GM12878 (cell line): ENCODE data around the gene MBOAT2. TPM values are rescaled to one million over a fixed set of nuclear protein-coding genes. Genes with fewer than 3 reads are reported as not detected.
A peak's percentile ranks its signal among the peaks of the same experiment; 100 is the strongest.

Experiments
- ATAC-seq: fragments of 200-7000 bp; cut with Tn5 transposase; 3 replicates; pipeline ENCODE4 v1.9.1; 2020; ENCODE audit warnings: mild to moderate bottlenecking, moderate library complexity
- BruUV-seq: library from RNA; stranded (reverse); fragments of 400-500 nt; replicated peaks from 2 replicates; lab custom pipeline; 2021; lab: Mats Ljungman, UMichigan
- CTCF ChIA-PET: fragments of 300-600 bp; sonication (Branson Sonifier 250); formaldehyde crosslinking; extraction: SDS; loops from one replicate; lab custom pipeline; 2021; ENCODE audit warnings: inconsistent platforms; lab: Yijun Ruan, JAX
- POLR2A ChIA-PET: fragments of 350-600 bp; formaldehyde crosslinking; extraction: SDS; loops from one replicate; lab custom pipeline; 2021; ENCODE audit warnings: inconsistent platforms; lab: Charles Lee
- RAD21 ChIA-PET: fragments of 300-600 bp; sonication (Branson Sonifier 250); formaldehyde crosslinking; loops from one replicate; lab custom pipeline; 2023; ENCODE audit warnings: antibody characterized with exemption; ENCODE audit not compliant: unreplicated experiment; lab: Charles Lee
- SMC1A ChIA-PET: fragments of 300-600 bp; sonication (Branson Sonifier 250); formaldehyde crosslinking; loops from one replicate; lab custom pipeline; 2023; ENCODE audit not compliant: unreplicated experiment, uncharacterized antibody; lab: Charles Lee
- DNase-seq: peaks from one replicate; pipeline ENCODE4 v3.0.0-alpha.2; 2011; ENCODE audit warnings: low read depth, low spot score
- FAIRE-seq: peaks from 3 replicates; lab custom pipeline; 2011; peaks lifted over from hg19 to GRCh38; lab: Jason Lieb, UNC
- H2AFZ ChIP-seq: 2 replicates; pipeline ENCODE4 v1.6.0; 2011; ENCODE audit warnings: low read depth, low read length, control low read depth; ENCODE audit not compliant: control insufficient read depth
- H3K27ac ChIP-seq: 2 replicates; pipeline ENCODE4 v1.5.1; 2011; ENCODE audit warnings: control low read depth; ENCODE audit not compliant: control insufficient read depth, insufficient read depth
- H3K27me3 ChIP-seq, 2 experiments: replicated peaks in 1 of 2; 2 replicates each; pipeline versions ENCODE4 v1.6.0 to v1.6.1; 2011; ENCODE audit warnings: low read length in 1 of 2; ENCODE audit not compliant: control insufficient read depth in 2 of 2, insufficient read depth in 2 of 2
- H3K36me3 ChIP-seq, 2 experiments: 2 replicates each; pipeline ENCODE4 v1.5.1; 2011; ENCODE audit warnings: low read length in 1 of 2; ENCODE audit not compliant: control insufficient read depth in 2 of 2, insufficient read depth in 2 of 2
- H3K4me1 ChIP-seq: 2 replicates; pipeline ENCODE4 v1.6.1; 2011; ENCODE audit warnings: mild to moderate bottlenecking, low read length, moderate library complexity, mixed read lengths; ENCODE audit not compliant: control insufficient read depth, insufficient read depth
- H3K4me2 ChIP-seq: 2 replicates; pipeline ENCODE4 v1.6.0; 2011; ENCODE audit warnings: control low read depth; ENCODE audit not compliant: control insufficient read depth, insufficient read depth
- H3K4me3 ChIP-seq: fragments of 200-600 bp; sonication (generic); 2 replicates; pipeline ENCODE4 v1.5.1; 2016
- H3K79me2 ChIP-seq: 2 replicates; pipeline ENCODE4 v1.6.0; 2011; ENCODE audit warnings: low read length; ENCODE audit not compliant: control insufficient read depth, insufficient read depth
- H3K9ac ChIP-seq: 2 replicates; pipeline ENCODE4 v1.8.0; 2011; ENCODE audit warnings: low read length, control low read depth, mixed read lengths; ENCODE audit not compliant: control insufficient read depth, insufficient read depth
- H3K9me3 ChIP-seq: replicated peaks from 3 replicates; pipeline ENCODE4 v1.5.1; 2011; ENCODE audit warnings: mild to moderate bottlenecking, low read length; ENCODE audit not compliant: control insufficient read depth, insufficient read depth
- H4K20me1 ChIP-seq: 2 replicates; pipeline ENCODE4 v1.6.0; 2011; ENCODE audit not compliant: control insufficient read depth, insufficient read depth
- ATF7 ChIP-seq: fragments of 450-650 bp; IDR thresholded peaks from 2 replicates; pipeline ENCODE4 v1.6.1; 2016; ENCODE audit warnings: low read depth, mild to moderate bottlenecking
- GATAD2B ChIP-seq: fragments of 450-650 bp; conservative IDR thresholded peaks from 2 replicates; pipeline ENCODE4 v1.6.1; 2017; ENCODE audit warnings: low read depth, mild to moderate bottlenecking, moderate library complexity
- KDM1A ChIP-seq: fragments of 200-600 bp; sonication (generic); IDR thresholded peaks from 2 replicates; pipeline ENCODE4 v1.6.1; 2016; ENCODE audit warnings: borderline replicate concordance
- NFYB ChIP-seq: IDR thresholded peaks from 2 replicates; pipeline ENCODE4 v1.6.1; 2011; ENCODE audit warnings: low read depth, mild to moderate bottlenecking, low read length, improper control_type of control experiment, moderate library complexity; ENCODE audit not compliant: insufficient read depth
- RAD21 ChIP-seq: IDR thresholded peaks from 2 replicates; pipeline ENCODE4 v1.6.1; 2011; ENCODE audit warnings: mild to moderate bottlenecking, low read depth, low read length, moderate library complexity; ENCODE audit not compliant: insufficient read depth
- WGBS: methylation state at CpG from one replicate; pipeline ENCODE4 v1.1.6; 2016; ENCODE audit warnings: low lambda C conversion rate; ENCODE audit not compliant: insufficient replicate concordance, insufficient coverage; ENCODE audit errors: missing lambda C conversion rate; 5-methylcytosine and 5-hydroxymethylcytosine counted together
- in situ Hi-C: fragments of 300-500 bp; cut with MboI; formaldehyde crosslinking; loops from 9 replicates; pipeline ENCODE4 v1.14.3; 2018; ENCODE audit warnings: mixed read lengths
- intact Hi-C: fragments of 100-400 bp; cut with micrococcal nuclease; formaldehyde crosslinking; loops from one replicate; pipeline ENCODE4 v1.14.2; 2022; ENCODE audit not compliant: unreplicated experiment
- polyA plus RNA-seq, 11 experiments: library from polyadenylated mRNA; depleted of rRNA in 4 of 11; unstranded in 6 of 11; stranded (reverse) in 5 of 11; fragments of >200 nt; fragmentation: Nextera tagmentation in 4 of 11; fragmentation: Illumina TruSeq in 1 of 11; extraction: Ambion mirVana in 4 of 11; extraction: Trizol in 1 of 11; gene quantifications; 1 replicate in 1 of 11; 2 replicates in 10 of 11; pipeline versions ENCODE4 v1.2.1 to v1.2.3, GENCODE V29; 2011 to 2016; ENCODE audit warnings: inconsistent platforms in 2 of 11, missing spikeins in 2 of 11, low read depth in 1 of 11
- total RNA-seq, 4 experiments: library from RNA; depleted of rRNA in 3 of 4; stranded (reverse); fragments of >200 nt in 3 of 4; fragmentation: Illumina TruSeq in 1 of 4; extraction: Trizol in 1 of 4; gene quantifications; 2 replicates each; pipeline versions ENCODE4 v1.2.1 to v1.2.3, GENCODE V29; 2013 to 2021
- TF ChIP-seq, protein P1 (sequence below): IDR thresholded peaks from 2 replicates; pipeline ENCODE4 v1.6.1; 2011; ENCODE audit warnings: low read depth, low read length, improper control_type of control experiment, borderline replicate concordance
- TF ChIP-seq, protein P2 (sequence below): IDR thresholded peaks from 2 replicates; pipeline ENCODE4 v1.6.1; 2011; ENCODE audit warnings: borderline replicate concordance, low read depth, mild to moderate bottlenecking, moderate library complexity, mixed read lengths, low read length; ENCODE audit not compliant: insufficient read depth; ENCODE audit errors: extremely low read length

Gene MBOAT2
- total and polyA plus RNA-seq, 10 of the 15 experiments (the other 5 are each of a cell fraction or from before 2014, with no cell fraction given): 0.08 to 40.6 (median 1.8) TPM

GRCh38 chr2:8858264-8858663 is 145.2 kb downstream of the MBOAT2 start:
- ATAC-seq (no peak), DNase-seq (no peak), FAIRE-seq (no peak)
- no peaks in the 10 kb centered on the region for H3K27me3 ChIP-seq
- in situ Hi-C loops (no loop called here), intact Hi-C loops (no loop called here)
- SMC1A ChIA-PET: no interaction called here
- POLR2A ChIA-PET: no interaction called here
- H3K4me2 ChIP-seq: no peak overlapping the region
- TSS peak; percentile 44 for BruUV-seq
- 75% methylated on average over 7 of the region's 7 CpGs for WGBS
- no peaks in the 10 kb centered on the region for H3K79me2 ChIP-seq
- TF ChIP-seq GATAD2B (no peak), ATF7 (no peak), NFYB (no peak), KDM1A (no peak), RAD21 (no peak)
- TF ChIP-seq, protein P1, sequence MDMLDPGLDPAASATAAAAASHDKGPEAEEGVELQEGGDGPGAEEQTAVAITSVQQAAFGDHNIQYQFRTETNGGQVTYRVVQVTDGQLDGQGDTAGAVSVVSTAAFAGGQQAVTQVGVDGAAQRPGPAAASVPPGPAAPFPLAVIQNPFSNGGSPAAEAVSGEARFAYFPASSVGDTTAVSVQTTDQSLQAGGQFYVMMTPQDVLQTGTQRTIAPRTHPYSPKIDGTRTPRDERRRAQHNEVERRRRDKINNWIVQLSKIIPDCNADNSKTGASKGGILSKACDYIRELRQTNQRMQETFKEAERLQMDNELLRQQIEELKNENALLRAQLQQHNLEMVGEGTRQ: no peak
- TF ChIP-seq, protein P2, sequence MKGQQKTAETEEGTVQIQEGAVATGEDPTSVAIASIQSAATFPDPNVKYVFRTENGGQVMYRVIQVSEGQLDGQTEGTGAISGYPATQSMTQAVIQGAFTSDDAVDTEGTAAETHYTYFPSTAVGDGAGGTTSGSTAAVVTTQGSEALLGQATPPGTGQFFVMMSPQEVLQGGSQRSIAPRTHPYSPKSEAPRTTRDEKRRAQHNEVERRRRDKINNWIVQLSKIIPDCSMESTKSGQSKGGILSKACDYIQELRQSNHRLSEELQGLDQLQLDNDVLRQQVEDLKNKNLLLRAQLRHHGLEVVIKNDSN: no peak
- RAD21 ChIA-PET: no interaction called here
- H2AFZ ChIP-seq: no peak overlapping the region
- CTCF ChIA-PET: interaction anchor here (0.6 to 1.7 kb wide), 4 partner anchors 24 to 1760 kb away, joined by 3 to 4 read pairs (median 3); no protein-coding TSS in a partner anchor
- no peak overlapping the region for H3K4me3 ChIP-seq
- no peaks in the 10 kb centered on the region for H3K36me3 ChIP-seq
- H4K20me1 ChIP-seq: no peaks in the 10 kb centered on the region
- no peak overlapping the region for H3K27ac ChIP-seq
- no peak overlapping the region for H3K9ac ChIP-seq
- no peaks in the 10 kb centered on the region for H3K9me3 ChIP-seq
- H3K4me1 ChIP-seq: no peaks in the 10 kb centered on the region
